Regular cardiac myocyte (primary cell): ENCODE measurements around the gene RAB3IP. TPM values are rescaled to one million over a fixed set of nuclear protein-coding genes. Genes with fewer than 3 reads are reported as not detected.

Experiments
- total RNA-seq: library from RNA; depleted of rRNA; stranded (reverse); fragments of >200 nt; gene quantifications from 2 replicates; pipeline ENCODE4 v1.2.3, GENCODE V29; 2014

The RAB3IP gene
- 7.9 and 13.8 TPM in 2 replicates for total RNA-seq

GRCh38 chr12:69738351-69739286 is at the start of gene RAB3IP:
Gene RAB3IP (plus strand): TSS chr12:69738860. CDS start chr12:69755409, 16,549 bp downstream.

GRCh38 chr12:69698769-69699540 is 39.7 kb upstream of the RAB3IP start, which contains the start of gene BEST3:
Gene BEST3 (minus strand): TSS chr12:69699303. CDS start chr12:69697798, 1,505 bp downstream.

DNA sequence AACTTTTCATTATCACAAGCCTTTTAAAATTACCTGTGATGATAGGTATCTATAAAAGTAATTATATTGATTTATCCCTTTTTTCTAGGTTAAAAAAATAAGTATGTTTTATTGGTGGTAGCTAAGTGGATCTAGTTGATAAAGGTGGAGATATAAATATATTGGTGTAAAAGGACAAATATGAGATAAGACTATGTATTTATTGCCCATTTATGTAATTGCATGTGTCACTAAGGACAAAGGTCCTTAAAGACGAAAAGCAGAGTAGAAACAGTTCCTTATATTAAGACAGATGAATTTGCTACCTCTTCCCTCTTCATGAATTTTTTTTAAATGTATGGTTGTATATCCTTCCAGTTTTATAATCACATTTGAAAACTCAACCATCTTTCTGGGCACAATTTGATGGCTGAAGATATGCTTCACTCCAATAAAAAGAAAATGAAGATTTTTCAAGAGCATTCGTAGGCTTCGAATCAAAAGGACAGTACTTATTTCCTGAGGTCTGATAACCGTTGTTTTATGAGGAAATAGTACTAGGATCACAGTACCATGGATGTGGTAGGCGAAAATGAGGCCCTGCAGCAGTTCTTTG is 86.4 kb downstream of the RAB3IP start, which contains the start of gene MYRFL:
Gene MYRFL (plus strand): TSS at position 262 of the 595 bp plus-strand sequence. CDS start 291 bp downstream, at position 553.

Other genes with a start within 250 kb of the RAB3IP start
- 224 and 435 TPM in 2 replicates for gene CCT2, start 153.4 kb upstream of the RAB3IP start, total RNA-seq
- not detected in 2 replicates for gene LRRC10, start 128.0 kb upstream of the RAB3IP start, total RNA-seq
- under 0.01 and 0.28 TPM in 2 replicates for gene BEST3, start 39.6 kb upstream of the RAB3IP start, total RNA-seq
- gene MYRFL, start 86.4 kb downstream of the RAB3IP start, total RNA-seq = under 0.01 TPM in 2 replicates